GM04504 (cell line): Measurements from ENCODE around the gene BCL7A.
"Not testable (repeated sequence)": the region's sequence is repeated elsewhere in the genome, so short reads cannot be mapped to it uniquely, and the experiment has no call there.

Experiments
- DNase-seq: peaks from one replicate; pipeline ENCODE4 v3.0.0-alpha.2; 2012; ENCODE audit warnings: low read depth

The BCL7A gene

DNA sequence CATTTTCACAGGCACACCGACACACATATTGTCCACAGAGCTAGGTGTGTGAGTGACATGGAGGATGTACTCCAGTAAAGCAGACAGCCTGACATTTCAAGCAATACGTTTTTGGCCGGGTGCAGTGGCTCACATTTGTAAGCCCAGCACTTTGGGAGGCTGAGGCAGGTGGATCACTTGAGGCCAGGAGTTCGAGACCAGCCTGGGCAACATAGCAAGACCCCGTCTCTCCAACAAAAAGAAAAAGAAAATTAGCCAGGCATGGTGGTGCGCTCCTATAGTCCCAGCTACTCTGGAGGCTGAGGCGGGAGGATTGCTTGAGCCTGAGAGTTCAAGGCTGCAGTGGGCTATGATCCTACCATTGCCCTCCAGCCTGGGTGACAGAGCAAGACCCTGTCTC lies 34.7 kb downstream of the BCL7A start:
- not testable (repeated sequence) for DNase-seq

DNA sequence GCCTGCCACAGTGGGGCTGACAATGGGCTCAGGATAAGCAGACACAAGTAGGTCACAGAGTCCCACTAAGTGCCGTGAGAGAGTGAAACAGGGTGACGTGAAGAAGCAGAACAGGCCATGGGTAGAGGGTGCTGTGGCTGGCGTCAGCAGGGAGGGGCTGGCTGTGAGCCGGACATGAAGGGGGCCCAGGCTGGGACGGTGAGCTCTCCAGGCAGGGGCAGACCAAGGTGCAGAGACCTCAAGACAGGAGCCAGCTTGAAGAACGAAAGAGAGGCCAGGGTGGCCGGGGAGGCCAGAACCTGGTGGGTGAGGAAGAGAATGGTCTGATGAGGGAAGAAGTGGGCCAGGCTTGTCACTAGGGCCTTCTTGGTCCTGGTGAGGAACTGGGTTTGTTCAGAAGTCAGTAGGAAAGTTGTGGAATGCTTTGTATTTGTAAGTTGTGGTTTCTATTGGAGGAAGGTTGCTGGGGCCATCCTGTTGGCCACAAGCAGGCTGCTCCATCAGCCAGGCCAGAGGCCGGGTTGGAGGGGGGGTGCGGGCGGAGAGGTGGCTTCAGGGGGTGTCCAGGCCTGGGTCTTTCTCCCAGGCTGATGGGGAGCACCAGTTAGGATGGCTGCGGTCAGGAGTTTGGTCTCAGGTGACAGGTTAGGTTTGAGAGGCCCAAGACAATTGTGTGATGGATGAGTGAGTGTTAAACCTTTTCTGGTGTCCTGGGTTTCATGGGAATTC lies 35.5 kb downstream of the BCL7A start:
- no peak for DNase-seq

DNA sequence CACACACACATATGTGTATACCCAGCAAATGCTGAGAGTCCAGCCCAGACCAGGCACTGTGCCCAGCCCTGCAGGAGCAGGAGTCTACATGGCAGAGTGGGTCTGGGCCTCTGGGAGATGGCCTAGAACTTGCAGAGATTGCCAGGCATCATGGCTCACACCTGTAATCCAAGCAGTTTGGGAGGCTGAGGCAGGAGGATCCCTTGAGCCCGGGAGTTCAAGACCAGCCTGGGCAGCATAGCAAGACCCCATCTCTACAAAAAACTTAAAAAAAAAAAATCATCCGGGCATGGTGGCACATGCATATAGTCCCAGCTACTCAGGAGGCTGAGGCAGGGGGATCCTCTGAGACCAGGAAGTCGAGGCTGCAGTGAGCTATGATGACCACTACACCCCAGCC lies 36.1 kb downstream of the BCL7A start:
- no peak for DNase-seq

DNA sequence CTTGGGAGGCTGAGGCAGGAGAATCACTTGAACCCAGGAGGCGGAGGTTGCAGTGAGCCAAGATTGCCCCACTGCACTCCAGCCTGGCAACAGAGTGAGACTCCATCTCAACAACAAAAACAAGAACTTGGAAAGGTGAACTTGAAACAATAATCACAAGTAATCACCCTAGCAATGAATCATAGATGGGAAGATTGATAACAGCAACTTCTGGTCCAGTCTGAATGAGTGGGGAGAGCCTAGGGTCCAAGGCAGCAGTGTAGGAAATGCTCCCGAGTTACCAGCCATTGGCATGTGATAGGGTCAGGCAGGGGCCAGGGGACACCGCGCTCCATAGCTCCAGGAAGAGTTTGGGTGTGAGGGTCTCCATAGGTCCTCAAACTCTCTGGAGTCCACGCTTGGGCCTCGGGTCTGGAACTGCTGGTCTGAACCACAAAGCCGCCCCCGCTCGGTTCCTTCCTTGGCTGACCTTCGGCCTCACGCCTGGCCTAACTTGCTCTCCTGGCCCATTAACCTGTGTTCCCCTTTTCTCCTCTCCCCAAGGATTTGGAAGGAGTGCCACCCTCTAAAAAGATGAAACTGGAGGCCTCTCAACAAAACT lies 37.0 kb downstream of the BCL7A start:
- DNase-seq, result no peak

DNA sequence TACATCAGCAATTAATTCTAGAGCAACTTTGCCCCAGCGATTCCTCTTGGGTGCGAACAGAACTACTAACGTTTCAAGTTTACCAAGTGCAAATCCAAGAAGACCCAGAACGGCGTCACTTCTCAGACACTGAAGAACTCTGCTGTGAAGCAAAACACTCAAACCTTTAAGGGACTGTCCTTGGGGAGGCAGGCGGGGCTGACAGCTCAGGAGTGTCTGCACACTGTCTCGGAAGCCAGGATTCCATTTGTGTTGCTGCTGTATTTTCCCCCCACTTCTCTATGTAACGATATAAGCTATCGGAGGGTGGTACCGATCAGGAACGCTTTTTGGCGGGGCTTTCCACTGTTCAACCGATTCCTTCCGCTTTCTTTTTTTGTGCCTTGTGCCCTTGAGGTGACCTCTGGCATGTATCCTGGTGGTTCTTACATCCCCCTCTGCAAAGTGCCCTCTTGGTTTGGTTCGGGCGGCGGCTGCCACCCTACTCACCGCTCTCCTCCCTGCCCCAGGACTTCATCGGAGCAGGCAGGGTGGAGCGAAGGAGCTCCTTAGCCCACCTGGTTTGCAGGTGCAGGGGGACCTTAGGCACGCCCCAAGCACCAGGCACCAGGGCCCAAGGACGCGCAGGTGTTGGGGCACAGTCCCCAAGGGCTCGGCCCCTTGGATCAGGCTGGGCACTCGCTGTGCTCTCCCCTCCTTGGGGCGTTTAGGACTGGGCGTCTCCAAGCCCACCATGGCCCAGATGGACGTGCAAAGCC lies 37.7 kb downstream of the BCL7A start:
- no peak for DNase-seq

DNA sequence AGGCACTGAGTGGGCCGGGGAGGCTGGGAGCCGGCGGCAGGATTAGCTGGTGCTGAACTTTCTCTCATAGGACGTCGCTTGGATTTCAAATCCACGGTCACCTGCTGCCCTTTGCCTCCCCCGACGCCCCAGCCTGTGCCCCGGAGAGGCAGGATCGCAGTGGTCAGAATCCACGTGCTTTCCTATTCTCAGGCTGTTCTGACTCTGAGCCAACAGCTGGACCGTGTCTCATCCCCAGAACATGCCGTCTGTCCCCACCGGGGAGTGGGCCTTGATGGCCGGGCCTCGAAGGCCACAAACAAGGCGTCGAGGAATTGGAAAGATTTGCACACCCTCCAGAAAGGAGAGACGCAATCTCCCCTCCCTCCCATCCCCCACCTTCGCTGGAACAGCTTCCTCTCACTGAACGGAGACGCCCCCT lies 38.4 kb downstream of the BCL7A start:
- no peak for DNase-seq

DNA sequence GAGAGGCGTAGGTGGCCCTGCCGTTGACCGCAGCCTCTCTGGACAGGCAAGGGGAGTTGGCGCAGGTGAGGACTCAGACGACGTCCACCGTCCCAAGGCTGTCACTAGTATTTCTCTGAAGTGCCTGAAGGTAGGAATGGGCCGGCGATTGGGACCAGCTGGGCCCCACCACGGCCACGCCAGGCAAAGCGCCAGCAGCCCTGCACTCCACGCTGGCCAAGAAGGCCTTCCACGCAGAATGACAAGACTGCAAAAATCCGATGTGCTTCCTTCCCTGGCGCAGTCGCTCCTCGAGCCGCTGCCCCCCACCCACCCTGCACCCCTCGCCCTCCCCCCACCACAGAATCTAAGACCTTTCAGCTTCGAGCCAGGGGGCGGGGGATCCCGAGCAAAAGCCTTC lies 39.6 kb downstream of the BCL7A start:
- DNase-seq, result no peak

DNA sequence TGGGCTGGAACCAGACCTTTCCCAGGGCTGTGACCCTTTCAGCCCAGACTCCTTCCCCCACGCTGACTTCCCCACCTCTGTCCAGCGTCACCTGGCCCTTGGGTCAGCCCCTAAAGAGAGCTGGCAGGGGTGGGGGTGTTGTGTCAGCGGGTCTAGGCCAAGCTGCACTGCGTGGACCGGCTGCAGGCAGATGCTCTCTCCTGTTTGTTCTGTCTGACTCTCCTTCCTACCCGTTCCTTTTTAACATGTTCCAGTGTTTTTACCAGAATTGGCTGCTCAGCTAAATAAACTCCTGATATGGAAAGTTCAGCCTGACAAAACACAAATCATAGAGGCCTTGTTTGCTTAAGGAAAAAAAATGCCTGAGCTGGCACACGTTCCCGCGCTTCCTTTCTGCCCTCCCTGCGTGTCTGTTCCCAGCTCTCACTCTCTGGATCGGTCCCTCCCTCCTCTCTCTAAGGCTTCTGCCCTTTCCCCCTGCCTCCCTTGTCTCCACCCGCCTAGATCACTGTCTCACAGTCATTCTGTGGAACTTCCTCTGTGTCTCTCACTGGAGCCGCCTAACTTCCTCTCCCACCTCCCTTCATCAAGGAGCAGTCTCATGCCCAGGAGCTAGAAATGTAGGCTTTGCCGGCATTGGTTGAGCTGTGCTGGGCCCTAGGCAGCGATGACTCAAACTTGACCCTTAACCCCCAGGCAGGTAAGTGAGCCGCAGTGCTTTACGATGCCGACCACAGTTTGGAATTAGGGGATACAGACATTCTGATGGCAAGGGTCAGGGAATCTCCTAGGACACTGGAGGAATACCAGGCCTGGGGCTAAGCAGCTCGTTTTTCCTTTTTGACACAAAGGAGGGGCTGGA lies 41.4 kb downstream of the BCL7A start:
- DNase-seq, result no peak

DNA sequence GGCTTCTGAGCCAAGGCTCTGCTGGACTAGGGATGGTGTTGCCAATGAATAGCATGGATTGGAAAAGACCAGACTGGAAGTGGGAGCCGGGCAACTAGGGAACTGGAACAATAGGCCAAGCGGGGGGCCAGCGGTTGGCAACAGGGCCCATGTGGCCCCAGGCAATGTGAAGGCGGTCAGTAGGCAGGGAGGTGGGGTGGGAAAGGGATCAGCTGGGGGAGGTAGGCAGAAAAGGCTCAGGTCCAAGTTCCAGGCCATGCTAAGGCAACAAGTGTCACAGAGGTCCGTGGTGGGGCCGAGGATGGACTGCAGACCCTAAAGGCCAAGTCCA lies 42.0 kb downstream of the BCL7A start:
- no peak for DNase-seq

DNA sequence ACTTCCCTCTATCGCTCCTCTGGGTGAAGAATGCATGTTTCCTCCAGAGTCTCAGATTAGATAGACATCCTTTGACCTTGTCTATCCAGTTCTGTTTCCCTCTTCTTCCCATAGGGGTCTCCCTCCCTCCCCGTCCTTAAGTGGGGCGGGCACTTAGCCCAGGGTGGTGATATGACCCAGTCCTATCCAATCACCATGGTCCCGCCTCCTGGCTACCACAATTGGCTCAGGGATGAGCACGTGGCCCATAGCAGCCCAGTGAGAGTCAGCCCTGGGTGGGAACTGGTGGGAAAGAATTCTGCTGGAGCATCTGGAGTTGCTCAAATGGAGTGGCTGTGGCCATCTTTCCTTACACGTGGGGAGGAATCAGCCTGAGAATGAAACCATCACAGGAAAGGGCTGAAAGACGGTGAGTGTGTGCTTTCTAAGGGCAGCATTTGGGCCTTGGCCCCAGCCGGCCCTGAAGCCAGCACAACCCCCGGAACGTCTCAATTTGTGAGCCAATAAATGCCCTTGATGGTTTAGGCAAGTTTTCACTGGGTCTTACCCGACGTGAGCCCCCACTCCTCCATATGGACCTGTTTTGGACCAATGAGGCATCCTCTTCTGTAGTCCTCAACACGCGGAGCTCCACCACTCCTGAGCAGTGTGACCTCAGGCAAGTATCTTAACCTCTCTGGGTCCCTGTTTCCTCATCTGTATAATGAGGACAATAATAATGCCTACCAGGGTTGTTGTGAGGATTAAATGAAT lies 42.5 kb downstream of the BCL7A start:
- no peak for DNase-seq

DNA sequence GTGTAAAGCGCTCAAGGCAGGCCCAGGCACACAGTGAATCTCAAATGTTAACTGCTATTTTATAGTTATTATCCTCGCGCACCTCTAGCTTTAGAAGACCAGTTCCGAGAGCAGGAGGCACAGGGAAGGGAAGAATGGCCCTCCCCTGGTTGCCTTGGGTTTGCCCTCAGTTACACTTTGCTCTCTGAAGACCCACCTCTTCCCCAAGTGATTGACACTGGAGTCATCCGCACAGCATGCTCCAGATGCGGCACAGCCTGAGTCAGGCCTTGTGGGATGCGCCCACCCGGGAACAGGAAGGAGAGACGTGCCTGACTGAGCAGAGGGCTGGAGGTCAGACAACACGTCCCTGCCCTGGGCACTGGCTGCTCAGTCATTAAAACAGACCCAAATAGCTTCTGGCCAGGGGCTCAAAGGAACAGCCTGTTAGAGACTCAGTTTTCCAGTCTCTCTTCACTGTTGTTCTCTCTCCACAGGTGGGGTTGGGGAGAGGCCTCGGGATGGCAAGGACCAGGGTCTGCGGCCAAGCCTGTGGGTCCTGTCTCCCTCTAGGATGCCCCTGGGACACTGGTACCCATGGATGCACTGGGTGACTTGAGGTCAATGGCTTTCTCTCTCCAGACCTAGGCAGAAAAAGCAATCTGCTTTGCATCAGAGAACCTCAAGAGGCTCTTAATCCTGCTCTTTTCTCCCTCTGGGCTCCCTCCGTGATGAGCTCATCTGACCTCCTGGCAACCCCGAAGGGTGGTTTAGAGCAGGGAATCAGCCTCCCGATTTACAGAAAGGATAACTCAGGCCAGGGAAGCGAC lies 43.3 kb downstream of the BCL7A start:
- DNase-seq, result peak; percentile 59

DNA sequence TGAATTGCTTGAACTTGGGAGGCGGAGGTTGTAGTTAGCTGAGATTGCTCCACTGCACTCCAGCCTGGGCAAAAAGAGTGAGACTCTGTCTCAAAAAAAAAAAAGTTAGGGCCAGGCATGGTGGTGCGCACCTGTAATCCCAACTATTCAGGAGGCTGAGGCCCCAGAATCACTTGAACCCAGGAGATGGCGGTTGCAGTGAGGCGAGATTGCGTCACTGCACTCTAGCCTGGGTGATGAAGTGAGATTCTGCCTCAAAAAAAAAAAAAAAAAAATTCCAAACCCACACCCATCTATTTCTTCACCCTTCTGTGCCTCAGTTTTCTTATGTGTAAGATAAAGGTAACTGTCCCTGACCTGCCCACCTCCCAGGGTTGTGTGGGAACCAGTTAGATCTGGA lies 45.9 kb downstream of the BCL7A start:
- DNase-seq, result no peak

DNA sequence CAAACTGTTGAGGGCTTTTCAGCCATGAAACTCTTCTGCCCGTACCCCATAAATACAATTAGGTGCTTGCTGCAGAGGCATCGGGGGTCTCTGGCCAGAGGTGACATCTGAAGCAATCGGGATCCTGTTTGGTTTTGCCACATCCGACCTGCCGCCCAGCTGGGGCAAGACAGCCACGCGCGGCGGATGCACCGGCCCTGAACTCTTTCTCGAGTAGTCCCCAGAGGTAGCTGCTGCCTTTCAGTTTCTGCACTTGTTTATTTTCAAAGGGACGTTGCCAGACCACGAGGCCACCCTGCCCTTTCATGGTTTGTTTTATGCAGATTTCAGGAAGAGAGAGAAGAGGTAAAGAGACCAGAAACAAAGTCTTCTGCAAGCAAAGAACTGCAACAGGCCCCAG lies 46.3 kb downstream of the BCL7A start:
- DNase-seq, result no peak

DNA sequence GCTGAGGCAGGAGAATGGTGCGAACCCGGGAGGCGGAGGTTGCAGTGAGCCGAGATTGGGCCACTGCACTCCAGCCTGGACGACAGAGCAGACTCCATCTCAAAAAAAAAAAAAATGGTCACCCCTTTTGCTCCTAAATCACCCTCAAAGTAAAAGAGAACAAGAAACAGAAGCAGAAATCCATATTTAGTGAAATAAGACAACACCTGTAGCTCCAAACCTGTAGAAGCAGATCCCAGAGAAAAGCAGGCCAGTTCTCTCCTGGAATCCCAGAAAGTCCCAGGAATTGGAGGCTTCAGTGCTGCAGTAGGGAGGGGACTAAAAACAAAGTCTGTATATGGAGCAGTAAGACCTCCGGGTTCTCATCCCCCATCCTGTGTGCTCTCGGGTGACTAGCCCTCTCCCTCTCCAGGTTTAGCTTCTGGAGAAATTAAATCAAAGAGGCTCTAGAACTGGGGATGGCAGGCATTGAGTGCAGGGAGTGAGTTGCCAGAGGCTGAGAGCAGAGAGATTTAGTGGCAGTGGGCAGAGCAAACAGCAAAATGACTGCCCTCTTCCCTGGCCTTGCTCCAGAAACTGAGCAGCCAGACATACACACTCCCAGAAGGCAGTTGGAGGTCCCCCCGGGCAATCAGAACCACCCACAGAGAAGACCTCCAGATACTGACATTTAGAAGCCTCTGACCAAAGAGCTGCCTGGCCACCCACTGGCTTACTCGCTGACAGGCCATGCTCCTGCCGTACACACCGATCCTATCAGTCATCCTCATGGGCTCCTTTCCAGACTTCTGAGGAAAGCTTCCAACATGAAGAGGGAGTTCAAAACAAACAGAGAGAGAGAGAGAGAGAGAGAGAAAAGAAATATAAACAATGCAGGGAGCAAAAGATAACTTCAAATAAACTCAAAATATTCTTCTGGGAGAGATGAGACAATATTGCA lies 50.6 kb downstream of the BCL7A start:
- DNase-seq, result peak; percentile 88

DNA sequence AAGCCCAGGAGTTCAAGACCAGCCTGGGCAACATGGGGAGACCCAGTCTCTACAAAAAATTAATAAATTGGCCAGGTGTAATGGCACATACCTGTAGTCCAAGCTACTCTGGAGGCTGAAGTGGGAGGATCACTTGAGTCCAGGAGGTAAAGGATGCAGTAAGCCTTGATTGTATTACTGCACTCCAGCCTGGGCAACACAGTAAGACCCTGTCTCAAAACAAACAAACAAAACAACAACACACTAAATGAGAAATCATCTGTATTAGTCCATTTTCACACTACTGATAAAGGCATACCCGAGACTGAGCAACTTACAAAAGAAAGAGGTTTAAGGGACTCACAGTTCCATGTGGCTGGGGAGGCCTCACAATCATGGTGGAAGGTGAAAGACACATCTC lies 52.1 kb downstream of the BCL7A start:
- DNase-seq, result no peak

DNA sequence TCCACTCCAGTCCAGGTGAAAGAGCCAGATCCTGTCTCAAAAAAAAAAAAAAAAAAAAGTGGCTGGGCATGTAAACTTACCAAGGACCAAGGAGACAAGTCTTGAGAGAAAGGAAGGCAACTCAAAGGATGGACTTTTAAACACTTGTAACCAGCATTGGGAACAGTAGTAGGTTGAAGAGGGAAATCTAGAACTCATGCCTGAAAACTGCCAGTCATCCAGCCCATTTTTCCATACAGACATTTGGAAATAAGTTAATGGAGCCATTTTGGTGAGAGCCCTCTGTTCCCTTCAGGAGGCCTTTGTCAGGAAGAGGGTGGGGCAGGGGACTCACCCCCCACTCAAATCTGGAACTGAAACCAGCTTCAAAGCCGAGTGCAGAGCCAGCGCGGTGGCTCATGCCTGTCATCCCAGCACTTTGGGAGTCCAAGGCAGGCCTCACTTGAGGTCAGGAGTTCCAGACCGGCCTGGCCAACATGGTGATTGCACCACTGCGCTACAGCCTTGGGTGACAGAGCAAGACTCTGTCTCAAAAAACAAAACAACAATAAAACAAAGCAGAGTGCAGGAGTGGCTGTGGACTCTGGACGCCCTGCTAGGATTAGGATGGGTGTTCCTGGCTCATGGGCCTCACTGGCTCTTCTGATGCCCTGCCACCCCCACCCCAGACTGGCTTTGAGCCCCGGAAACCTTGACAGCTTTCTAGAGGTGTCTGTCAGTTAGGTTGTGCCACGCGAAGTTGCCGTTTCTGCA lies 55.2 kb downstream of the BCL7A start:
- DNase-seq, result no peak

DNA sequence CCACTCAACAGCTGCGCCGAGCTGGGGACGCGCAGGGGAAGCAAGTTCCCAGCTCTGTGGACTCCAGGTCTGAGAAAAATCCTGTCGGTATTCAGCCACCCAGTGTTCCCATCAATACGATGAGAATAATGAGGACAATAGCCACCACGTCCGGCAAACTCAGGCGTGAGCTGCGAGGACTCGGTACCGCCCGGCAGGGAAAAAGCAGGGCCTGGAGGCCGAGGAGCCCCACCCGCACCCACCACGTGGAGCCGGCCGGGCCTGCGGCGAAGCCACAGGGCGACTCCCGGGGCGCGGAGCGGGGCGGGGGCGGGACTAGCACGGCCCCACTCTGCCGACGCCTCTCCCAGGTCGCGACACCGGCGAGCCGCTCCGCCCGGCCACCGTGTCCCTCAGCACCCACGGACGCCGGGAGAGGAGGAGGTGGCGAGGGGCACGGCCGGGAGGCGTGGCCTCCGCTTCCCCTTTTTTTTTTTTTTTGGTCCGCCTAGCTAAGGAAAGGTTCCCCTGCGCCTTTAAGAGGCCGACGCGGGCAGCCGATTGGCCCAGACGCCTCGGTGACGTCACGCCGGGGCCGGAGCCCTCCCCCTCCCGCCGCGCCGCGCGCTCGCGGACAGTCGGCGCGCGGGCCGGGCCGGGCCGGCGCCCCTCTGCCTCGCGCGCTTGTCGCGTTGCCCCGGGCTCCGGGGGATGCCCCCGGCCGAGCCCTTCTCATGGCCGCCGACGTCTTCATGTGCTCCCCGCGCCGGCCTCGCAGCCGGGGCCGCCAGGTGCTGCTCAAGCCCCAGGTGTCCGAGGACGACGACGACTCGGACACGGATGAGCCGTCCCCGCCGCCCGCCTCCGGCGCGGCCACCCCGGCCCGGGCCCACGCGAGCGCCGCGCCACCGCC lies 56.7 kb downstream of the BCL7A start, which contains the start of gene MLXIP:
TSS of gene MLXIP (plus strand) at position 616 of the 892 bp plus-strand sequence. CDS start at position 714, 98 bp downstream.
- peak; percentile 84 for DNase-seq

DNA sequence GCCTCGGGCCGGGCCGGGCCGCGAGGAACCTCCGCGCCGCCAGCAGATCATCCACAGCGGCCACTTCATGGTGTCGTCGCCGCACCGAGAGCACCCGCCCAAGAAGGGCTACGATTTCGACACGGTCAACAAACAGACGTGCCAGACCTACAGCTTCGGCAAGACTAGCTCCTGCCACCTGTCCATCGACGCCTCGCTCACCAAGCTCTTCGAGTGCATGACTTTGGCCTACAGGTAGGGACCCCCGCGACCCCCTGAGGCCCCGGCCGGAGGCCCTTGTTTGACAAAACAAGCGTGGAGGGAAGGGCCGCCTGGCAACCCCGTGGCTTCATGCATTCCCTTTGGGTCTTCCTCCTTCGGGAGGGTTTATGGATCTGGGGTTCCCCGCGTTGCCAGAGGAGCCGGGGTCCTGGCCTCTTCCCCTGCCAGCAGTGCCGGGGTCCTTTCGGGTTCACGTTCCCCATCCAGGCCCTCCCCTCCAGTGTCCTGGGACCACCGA lies 57.4 kb downstream of the BCL7A start:
- no peak for DNase-seq
